ENCODE data around the gene AP1S3.
"Not testable (repeated sequence)": the region's sequence is repeated elsewhere in the genome, so short reads cannot be mapped to it uniquely, and the experiment has no call there.

The AP1S3 gene

DNA sequence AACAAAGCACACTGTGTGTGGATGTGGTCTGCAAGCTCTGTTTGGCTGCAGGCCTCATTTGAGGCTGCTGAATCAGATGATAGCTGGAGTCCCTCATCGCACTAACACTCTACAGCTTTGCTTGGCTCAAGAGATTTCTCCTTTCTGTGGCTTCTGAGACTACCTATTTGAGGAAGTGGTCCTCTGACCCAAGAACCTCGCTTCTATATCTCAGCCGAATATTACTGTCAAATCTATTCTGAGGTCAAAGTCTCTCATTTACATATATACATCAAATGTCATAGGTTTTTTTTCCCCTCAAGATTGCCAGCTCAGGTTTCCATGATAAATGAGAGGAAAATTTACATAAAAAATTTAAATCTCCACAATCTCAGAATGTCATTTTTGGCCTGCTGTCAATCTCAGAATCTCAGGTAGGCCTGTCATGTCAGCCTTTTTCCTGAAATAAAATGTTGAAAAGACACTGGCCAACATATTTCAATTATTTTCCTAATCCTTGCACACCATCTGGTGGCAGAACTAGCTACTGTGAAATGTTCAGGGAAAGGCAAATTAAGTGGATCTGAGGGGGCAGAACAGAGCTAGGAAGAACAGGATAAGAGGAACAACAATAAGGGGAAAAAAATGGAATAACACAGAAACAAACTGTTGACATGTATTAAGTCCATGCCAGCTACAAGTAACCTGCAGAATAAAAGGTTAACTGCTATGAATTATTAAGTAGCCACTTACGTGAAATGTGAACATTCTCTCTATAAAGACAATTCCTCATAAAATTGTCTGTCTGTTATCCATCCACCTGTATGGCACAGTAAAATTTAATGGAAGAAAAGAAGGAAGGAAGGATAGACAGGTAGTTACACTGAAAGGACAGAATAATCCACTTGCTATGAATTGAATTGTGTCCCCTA lies 39.3 kb downstream of the AP1S3 start:
- DNase-seq: peak in 1 of 2 donors; percentile 4

DNA sequence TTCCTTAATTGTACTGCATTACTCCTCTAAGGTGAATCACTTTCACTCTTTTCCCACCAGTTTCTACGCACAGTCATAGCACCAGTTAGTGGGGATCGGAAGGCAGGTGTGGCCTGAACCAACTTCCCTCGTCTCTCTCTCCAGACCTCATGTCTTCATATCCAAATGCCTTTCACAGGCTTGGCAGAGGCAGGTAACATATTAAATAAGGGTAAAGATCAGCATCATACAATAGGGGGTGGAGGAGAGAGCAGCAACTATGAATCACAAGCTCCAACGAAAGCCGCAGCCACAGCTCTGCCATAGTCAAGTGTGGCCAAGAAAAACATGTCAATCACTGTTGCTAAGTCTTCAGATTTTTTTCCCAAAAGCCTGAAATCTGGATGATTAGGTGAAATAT lies 40.3 kb downstream of the AP1S3 start:
- DNase-seq: no peak

DNA sequence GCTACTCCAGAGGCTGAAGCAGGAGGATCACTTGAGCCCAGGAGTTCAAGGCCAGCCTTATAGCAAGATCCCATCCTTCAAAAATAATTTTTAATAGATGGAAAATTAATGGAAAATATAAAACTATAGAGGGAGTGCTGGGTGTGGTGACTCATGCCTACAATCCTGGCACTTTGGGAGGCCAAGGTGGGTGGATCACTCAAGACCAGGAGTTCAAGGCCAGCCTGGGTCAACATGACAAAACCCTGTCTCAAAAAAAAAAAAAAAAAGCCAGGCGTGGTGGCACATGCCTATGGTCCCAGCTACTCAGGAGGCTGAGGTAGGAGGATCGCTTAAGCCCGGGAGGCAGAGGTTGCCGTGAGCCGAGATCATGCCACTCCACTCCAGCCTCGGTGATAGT lies 48.0 kb downstream of the AP1S3 start:
- no peak for DNase-seq

DNA sequence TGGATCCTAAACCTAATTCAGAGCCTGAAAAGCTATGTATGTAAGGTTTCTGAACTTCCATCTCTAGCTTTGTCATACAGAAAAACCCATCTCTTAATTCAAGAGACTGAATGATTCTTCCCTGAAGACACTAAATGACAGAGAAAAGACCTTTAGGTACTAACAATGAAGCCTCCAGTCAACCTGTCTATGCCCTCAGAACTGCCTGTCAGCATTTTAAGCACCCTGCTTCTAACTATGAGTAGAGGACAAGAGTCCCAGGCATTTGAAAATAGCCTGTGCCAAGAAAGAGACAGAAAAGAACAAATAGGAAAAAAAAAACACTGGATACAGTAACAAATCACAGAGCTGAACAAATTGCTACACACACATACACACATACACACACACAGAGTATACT lies 48.6 kb downstream of the AP1S3 start:
- no peak for DNase-seq

DNA sequence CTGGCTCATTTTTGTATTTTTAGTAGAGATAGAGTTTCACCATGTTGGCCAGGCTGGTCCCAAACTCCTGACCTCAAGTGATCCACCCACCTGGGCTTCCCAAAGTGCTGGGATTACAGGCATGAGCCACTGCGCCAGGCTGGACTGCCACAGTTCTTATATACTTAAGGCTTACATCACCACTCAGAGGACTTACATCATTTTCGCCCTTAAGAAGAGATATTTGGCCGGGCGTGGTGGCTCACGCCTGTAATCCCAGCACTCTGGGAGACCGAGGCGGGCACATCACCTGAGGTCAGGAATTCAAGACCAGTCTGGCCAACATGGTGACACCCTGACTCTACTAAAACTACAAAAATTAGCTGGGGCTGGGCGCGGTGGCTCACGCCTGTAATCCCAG lies 49.3 kb downstream of the AP1S3 start:
- not testable (repeated sequence) for DNase-seq

DNA sequence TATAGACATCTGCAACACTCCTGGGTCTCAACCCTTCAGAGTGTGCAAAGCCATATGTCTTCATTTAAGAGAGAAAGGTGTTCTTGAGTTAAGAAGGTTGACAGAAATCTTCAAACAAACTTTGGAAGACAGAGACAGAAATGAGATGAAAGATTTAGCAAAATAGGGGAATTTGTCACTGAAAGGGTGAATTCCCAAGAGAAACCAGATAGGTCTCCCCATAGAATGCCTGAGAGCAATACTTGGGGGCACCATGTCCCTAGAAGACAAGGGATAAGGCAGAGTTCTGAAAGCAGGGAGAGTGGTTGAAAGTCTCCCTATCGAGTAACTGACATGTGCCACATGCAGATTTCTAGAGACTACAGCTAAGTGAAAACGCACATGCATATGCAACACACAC lies 50.0 kb downstream of the AP1S3 start:
- DNase-seq: no peak

DNA sequence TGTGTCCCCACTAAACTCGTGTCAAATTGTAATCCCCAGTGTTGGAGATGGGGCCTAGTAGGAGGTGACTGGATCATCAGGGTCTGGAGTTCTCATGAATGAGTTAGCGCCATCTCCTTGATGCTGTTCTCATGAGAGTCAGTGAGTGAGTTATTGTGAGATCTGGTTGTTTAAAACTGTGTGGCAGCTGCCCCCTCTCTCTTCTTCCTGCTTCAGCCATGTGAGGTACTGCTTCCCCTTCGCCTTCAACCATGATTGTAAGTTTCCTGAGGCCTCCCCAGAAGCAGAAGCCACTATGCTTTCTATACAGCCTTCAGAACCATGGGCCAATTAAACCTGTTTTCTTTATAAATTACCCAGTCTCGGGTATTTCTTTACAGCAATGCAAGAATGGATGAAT lies 50.4 kb downstream of the AP1S3 start:
- DNase-seq: peak in 1 of 2 donors; percentile 6

DNA sequence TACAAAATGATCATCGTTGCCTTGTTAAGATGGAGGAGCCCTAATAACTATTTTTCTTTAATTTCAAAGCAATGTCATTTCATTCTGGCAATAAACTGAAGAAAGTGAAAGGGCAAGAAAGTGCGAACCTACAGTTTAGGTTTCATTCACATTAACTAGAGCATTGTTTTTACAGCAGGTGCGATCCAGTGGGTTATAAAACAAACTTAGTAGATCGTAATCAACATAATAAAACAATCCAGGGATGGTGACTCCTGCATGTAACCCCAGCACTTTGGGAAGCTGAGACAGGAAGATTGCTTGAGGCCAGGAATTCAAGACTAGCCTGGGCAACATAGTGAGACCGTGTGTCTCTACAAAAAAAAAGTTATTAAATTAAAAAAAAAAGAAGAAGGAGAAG lies 51.1 kb downstream of the AP1S3 start:
- no peak for DNase-seq

DNA sequence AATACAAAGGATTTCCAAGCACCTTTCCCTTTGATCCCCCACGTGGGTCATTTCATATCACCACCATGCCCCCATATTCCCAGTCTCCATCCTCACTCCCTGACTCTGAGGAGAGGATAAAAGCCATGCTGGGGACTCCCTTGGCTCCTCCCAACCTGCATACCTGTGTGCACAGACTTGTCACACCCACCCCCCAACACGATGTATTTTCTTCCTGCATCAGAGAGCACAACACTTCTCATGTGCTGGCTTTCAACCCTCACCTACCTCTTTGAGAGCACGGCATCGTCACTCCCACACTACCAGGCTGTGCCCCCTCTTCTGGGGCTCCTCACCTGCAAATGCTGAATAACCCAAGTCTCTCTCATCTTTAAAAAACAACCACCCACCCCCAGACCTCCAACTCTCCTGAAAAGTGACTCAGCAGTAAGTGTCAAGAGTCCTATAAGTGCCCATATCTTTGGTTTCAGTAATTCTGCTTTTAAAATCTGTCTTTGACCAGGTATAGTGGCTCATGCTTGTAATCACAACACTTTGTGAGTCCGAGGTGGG lies 53.1 kb downstream of the AP1S3 start:
- DNase-seq: no peak

DNA sequence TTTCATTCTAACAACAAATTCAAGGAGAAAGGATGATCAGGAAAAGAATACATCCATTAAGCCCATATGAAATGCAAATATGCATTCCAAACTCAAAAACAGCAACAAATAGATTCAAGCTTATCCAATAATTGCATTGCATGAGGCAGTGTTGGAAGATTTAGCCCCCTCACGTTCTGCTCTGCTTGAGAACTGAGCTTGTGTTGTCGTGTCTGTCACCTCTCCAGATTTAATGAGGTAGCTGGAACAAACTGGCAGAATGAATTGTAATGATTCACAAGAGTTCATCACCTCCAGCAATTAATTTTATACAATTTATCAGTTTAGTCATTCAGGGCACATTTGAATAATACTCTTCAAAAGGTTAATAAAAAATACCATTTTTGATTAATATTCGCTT lies 54.8 kb downstream of the AP1S3 start:
- DNase-seq: no peak

DNA sequence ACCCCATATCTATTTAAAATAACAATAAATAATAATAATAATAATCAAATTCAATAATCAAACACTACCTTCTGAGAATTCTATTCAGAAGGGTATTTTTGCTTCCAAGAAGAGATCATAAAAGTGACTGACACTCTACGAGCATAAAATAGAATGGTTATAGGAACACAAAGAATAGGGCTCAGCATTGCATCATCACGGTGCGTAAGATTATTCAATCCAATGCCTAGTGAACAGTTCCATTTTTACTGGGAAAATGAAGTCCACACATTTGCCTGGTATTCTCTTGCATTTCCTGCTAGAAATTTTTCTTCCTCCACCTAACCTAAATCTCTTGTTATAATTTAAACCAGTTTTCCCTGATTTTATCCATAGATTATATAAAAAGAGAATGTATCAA lies 55.8 kb downstream of the AP1S3 start:
- no peak for DNase-seq

DNA sequence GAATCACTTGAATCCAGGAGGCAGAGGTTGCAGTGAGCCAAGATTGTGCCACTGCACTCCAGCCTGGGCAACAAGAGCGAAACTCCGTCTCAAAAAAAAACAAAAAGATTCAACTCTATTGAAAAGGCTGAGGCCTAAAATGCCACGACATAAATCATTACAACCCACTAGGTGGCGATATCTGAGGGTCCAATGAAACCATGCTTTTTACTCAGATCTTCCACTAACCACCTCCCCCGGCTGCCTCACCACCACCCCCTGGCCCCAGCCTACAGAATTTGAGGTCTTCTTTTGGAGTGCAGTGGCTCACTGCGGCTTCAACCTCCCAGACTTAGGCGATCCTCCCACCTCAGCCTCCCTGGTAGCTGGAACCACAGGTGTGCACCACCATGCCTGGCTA lies 57.5 kb downstream of the AP1S3 start:
- DNase-seq: peak; percentile 37 to 44

DNA sequence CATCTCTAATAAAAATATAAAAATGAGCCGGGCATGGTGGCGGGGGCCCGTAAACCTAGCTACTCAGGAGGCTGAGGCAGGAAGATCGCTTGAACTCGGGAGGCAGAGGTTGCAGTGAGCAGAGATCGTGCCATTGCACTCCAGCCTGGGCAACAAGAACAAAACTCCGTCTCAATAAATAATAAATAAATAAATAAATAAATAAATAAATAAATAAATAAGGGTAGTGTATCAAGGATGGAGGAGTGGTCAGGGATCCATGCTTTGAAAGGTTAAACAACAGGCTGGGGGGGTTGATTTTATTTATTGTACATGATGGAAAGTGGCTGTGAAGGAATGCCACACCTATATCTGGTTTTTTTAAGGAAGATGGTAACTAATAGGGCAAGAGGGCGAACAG lies 63.2 kb downstream of the AP1S3 start:
- DNase-seq: no peak

DNA sequence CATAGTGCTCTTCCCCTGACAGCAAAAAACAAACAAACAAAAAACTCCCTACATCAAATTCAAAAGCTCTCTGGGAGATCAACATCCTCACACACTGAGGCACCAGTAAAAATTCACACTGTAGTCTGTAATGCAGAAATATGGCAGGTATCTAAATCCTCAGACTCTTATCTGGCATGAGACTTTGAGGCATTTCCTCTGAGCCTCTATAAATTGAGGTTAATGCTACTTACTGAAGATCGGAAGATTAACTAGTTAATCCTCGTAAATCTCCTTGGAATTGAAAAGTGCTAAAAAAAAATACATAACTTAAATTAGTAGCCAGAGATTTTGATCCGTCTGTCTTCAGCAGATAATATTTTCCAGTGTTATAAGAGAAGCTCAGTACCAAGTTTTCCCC lies 65.0 kb downstream of the AP1S3 start:
- no peak for DNase-seq

DNA sequence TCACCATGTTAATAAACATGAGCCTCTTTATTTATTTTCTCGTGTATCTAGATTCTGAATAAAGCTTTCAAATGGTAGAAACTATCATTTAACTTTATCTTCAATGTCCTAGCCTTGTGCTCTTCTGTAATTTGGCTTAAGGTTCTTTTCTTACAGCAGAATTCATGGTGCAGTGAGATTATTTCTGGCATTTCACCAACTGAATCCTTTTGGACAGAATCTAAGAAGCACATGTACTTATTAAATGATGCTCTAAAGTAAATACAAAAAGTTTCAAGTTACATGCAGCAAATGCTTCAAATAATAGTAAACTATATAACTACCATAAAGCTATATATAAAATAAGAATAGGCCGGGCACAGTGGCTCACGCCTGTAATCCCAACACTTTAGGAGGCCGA lies 65.9 kb downstream of the AP1S3 start:
- DNase-seq: no peak

DNA sequence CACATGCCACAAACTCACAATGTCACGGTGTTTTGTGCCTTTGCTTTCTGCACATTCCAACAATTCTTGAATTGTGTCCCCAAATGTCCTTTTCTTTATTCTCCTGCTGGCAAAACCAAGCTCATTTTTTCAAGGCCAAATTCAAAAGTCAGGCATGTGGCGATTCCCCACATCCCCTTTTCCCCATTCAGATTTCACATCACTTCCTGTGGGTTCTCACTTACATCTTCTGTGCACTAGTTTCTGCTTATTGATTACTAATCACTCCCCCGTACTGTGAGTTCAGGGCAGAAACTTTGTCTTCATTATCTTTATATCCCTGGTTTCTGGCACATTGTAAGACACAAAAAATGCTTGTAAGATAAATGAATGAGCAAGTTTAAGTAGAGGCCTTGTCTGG lies 69.2 kb downstream of the AP1S3 start:
- DNase-seq: no peak

DNA sequence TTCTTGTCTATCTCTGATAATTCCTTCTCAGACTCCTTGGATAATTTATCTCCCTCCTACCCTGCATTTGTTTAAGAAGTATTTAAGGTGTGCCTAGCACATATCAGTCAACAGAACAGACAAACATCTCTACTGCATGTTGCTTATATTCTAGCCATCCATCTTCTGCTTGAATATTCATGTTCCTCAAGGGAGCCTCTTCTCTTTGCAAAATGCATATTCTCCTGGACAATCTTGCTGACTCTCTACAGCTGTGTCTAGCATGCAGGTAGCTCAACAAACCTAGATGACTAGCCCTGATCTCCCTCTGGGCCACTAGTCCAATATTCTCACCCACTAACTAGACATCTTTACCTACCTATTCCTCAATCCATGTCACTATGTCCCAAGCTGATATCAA lies 70.0 kb downstream of the AP1S3 start:
- no peak for DNase-seq

DNA sequence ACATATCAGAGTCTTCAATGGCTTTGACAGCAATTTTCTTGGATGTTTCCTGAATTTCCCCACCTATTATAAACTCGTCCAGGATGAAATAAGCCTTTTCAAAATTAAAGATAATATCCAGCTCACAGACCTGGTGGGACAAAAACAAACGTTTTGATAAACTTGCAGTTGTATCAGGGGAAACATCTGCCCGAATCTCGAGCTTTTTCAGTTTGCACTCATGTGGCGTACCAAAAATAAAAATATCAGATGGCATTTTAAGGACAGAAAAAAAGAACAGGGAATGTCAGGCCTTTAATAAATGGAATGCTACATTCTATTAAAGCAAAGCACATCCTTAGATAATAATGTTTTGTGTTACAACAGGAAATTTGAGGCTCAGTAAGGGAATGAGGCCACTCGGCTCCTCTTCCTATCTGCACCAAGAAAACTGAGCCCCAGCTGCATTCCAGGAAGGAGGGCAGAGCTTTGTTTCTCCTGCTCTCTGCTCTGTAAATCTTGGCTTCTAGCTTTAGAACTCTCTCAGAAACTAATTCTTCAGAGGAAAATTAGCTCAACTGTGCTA lies 72.1 kb downstream of the AP1S3 start:
- no peak for DNase-seq

DNA sequence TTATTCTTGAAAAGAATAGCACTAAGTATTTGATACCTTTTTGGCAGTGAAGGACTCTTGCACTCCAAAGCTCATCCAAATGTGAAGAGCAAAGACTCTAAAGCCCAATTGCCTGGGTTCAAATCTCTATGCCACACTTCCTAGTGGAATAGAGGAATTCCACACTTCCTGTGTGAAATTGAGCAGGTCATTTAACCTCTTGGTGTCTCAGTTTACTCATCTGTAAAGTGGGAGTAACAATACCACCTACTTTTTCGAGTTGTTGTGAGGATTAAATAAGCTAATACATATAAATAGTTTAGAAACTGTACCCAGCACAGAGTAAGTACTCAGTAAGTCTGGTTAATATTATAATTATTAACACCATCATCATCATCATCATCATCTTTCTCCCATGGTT lies 72.6 kb downstream of the AP1S3 start:
- no peak for DNase-seq

DNA sequence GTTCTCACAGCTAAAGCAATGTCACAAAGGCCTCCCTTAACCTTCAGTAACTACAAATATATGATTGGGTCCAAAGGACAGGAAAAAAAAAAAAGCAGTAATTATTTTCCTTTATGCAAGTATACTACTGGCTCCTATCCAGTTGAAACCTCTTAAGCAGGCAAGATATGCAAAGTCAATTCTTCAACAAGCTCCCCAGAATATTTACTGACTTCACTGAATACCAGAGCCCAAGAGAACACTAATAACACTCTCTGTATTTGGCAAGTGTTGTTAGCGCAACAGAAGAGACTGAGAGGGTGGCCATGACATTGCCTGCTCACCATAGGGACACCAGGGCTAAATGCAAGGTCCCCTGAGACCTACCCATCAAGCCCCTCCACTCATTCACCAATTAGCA lies 74.5 kb downstream of the AP1S3 start:
- DNase-seq: no peak

DNA sequence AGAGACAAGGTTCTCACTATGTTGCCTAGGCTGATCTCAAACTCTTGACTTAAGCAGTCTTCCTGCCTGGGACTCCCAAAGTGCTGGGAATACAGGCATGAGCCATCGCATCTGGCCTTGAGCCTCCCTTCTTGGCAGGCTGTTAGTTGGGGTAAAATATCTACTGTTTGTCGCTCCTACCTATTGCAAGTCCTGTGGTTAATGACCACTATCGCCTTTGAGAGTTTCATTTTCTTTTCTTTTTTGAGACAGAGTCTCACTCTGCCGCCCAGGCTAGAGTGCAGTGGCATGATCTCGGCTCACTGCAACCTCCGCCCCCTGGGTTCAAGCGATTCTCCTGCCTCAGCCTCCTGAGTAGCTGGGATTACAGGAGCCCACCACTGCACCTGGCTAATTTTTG lies 75.6 kb downstream of the AP1S3 start:
- peak in 1 of 2 donors; percentile 18 for DNase-seq

DNA sequence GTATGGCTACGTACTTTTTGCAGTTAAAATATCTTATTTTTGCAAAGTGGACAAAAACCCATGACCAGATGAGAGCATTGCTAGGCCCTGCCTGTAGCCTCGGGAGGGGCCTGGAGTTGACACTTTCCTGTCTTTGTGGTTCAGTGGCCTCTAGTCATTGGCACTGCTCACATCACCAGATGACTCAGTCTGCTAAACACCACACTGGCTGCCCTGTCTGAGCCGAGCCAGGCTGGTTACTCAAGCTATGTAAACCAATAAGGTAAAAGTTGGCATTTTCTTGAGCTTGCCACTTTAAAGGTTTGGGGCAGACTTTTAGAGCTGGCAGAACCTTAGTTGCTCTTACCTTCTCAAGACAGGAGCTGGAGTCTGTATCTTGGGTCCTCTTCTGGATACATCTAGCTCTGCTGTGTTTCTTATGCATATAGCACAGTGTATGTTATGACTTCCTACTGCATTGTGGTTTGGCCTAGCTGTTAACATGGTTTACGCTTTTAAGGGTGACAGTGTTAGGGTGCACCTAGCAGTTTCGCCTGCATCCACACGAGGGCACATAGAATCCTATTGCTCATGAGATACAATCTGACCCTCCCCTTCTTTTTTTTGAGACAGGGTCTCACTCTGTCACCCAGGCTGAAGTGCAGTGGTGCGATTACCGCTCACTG lies 76.4 kb downstream of the AP1S3 start:
- peak; percentile 60 to 62 for DNase-seq

DNA sequence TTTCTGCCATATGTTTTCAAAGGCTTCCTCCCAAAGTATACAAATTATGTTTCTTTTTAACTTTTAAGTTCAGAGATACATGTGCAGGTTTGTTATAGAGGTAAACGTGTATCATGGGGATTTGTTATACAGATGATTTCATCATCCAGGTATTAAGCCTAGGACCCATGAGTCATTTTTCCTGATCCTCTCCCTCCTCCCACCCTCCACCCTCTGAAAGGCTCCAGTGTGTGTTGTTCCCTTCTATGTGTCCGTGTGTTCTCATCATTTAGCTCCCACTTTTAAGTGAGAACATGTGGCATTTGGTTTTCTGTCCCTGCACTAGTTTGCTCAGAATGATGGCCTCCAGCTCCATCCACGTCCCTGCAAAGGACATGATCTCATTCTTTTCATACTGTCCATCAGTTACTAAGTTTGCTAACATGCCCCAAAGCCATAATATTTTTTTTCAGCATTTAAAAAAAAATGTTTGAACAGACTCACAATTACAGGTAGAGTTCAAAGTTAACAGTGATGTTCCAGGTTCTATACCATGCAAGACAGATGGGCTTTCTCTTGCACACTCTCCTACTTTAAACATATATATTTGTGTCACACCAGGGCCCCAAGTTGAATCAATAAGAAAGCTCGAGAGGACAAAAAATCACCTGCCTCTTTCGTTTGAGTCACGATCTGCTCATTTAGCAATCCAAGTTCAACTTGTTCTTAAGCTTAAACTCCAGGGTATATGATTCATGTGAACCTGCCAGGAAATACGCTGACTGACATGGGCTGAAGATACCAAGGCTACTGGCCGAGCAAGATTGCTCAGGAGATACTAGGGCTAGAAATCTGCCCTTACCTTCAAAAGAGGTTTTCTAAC lies 77.6 kb downstream of the AP1S3 start:
- DNase-seq: no peak
